GM18499 (cell line): ENCODE results near the gene VDAC2.

Experiments used
- ATAC-seq: cut with Tn5 transposase; IDR thresholded peaks from one replicate; pipeline ENCODE4 v1.9.1; 2021; ENCODE audit warnings: moderate number of reproducible peaks; ENCODE audit not compliant: insufficient read depth, unreplicated experiment

Gene VDAC2

GRCh38 chr10:75245354-75246250, 35.0 kb downstream of the VDAC2 start:
- ATAC-seq: no peak

GRCh38 chr10:75246506-75246905, 35.9 kb downstream of the VDAC2 start:
- ATAC-seq: no peak

- ATAC-seq: no peak
Observed at GRCh38 chr10:75247797-75248196, 37.2 kb downstream of the VDAC2 start.

- ATAC-seq: no peak
Observed at GRCh38 chr10:75250934-75251333, 40.3 kb downstream of the VDAC2 start.

- no peak for ATAC-seq
Observed at GRCh38 chr10:75253281-75254220, 43.0 kb downstream of the VDAC2 start.

- ATAC-seq: no peak
Observed at GRCh38 chr10:75254739-75255138, 44.1 kb downstream of the VDAC2 start.

- ATAC-seq: no peak
Observed at GRCh38 chr10:75260990-75261389, 50.4 kb downstream of the VDAC2 start.

- ATAC-seq: no peak
Observed at GRCh38 chr10:75261813-75262705, 51.5 kb downstream of the VDAC2 start.

GRCh38 chr10:75263806-75264205, 53.2 kb downstream of the VDAC2 start:
- no peak for ATAC-seq

- no peak for ATAC-seq
Observed at GRCh38 chr10:75265856-75266255, 55.3 kb downstream of the VDAC2 start.

GRCh38 chr10:75266945-75267344, 56.3 kb downstream of the VDAC2 start:
- no peak for ATAC-seq

GRCh38 chr10:75269605-75270004, 59.0 kb downstream of the VDAC2 start:
- no peak for ATAC-seq

- no peak for ATAC-seq
Observed at GRCh38 chr10:75272094-75272493, 61.5 kb downstream of the VDAC2 start.

- no peak for ATAC-seq
Observed at GRCh38 chr10:75272896-75273295, 62.3 kb downstream of the VDAC2 start.

GRCh38 chr10:75276069-75276872, 65.7 kb downstream of the VDAC2 start:
- no peak for ATAC-seq

GRCh38 chr10:75280236-75280635, 69.6 kb downstream of the VDAC2 start:
- ATAC-seq: no peak
